Nephron progenitor cell (in vitro differentiated cells): ENCODE measurements around the gene ADCY3.
A peak's percentile ranks its signal among the peaks of the same experiment; 100 is the strongest.

ENCODE experiments used
- DNase-seq: peaks from one replicate; pipeline ENCODE4 v3.0.0; 2021
- H3K27ac Mint-ChIP-seq: 2 replicates; pipeline ENCODE4 v1.8.0; 2021; ENCODE audit warnings: mild to moderate bottlenecking, moderate library complexity, mixed read lengths
- H3K27me3 Mint-ChIP-seq: 2 replicates; pipeline ENCODE4 v1.8.0; 2021; ENCODE audit warnings: mild to moderate bottlenecking, low read depth, mixed read lengths; ENCODE audit not compliant: poor library complexity
- H3K36me3 Mint-ChIP-seq: 2 replicates; pipeline ENCODE4 v1.8.0; 2021; ENCODE audit warnings: low read depth, mixed read lengths
- H3K4me1 Mint-ChIP-seq: 2 replicates; pipeline ENCODE4 v1.8.0; 2021; ENCODE audit warnings: mixed read lengths
- H3K4me3 Mint-ChIP-seq: 2 replicates; pipeline ENCODE4 v1.8.0; 2021; ENCODE audit warnings: mild to moderate bottlenecking, moderate library complexity, mixed read lengths
- H3K9me3 Mint-ChIP-seq: 2 replicates; pipeline ENCODE4 v1.8.0; 2021; ENCODE audit warnings: mild to moderate bottlenecking, moderate library complexity, mixed read lengths
- TF ChIP-seq, protein P1 (sequence below): fragments of 200-600 bp; sonication (generic); IDR thresholded peaks from 2 replicates; pipeline ENCODE4 v1.5.0; 2021; ENCODE audit warnings: antibody characterized with exemption

The ADCY3 gene

DNA sequence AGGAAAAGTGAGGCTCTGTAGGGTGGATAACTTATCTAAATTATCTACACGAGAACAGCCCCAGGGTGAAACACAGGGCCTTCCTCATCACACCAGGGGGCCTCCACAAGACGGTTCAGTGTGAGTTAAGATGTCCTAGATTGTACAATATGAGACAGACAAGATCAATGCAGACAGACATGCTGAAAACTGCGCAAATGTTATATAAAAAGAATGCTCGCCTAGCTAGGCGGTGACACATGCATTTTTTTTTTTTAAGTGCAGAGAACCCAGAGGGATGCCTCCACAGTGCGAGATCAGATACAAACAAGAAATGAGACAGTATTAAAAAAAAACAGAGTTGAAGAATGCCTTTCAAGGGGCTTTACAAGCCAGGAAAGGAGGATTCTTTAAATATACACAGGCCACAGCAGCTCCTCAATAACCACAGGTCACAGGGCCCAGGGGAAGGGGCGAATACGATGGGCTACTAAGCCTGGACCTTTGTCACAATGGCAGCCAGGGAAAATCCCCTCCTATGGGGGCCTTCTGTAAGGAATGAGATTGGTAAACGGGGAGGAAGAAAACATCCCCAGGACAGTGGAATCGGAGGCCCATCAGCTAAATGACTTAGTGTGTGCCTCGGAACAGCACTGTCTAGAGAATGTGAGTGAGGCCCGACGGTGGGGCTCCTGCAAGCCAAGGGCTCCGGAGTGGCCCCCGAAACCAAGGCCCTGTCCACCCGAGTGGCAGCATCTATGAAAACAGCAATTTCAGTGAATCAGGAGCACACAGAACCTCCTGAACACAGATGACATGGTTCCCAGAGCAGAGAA lies 48.9 kb downstream of the ADCY3 start:
- H3K27me3 Mint-ChIP-seq, result no peaks in the 10 kb centered on the region
- no peak for DNase-seq

DNA sequence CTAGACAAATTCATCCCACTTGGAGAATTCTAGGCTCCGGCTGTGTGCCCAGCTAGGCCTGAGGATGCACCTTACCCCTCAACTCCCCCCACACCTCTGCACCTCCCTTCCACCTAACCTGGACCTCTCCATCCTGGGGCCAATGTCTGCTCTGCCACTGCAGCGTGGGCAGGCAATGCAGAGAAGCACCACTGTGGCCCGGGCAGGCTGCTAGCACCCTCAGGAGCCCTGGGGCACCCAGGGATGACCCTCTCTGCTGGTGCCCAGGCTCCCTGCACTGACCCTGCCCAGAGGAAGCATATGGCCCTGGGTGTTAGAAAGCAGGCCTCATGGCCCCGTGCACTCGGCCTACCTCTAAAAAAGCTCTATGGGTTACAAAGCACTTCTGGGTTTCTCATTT lies 49.6 kb downstream of the ADCY3 start:
- DNase-seq, result no peak
- Mint-ChIP-seq H3K27me3 (no peaks in the 10 kb centered on the region), H3K4me3 (no peak overlapping the region), H3K36me3 (peaks cover 39% of the 10 kb centered on the region), H3K4me1 (peaks cover 43% of the 10 kb centered on the region), H3K9me3 (peaks cover 8% of the 10 kb centered on the region), H3K27ac (no peak overlapping the region)
- TF ChIP-seq, protein P1, sequence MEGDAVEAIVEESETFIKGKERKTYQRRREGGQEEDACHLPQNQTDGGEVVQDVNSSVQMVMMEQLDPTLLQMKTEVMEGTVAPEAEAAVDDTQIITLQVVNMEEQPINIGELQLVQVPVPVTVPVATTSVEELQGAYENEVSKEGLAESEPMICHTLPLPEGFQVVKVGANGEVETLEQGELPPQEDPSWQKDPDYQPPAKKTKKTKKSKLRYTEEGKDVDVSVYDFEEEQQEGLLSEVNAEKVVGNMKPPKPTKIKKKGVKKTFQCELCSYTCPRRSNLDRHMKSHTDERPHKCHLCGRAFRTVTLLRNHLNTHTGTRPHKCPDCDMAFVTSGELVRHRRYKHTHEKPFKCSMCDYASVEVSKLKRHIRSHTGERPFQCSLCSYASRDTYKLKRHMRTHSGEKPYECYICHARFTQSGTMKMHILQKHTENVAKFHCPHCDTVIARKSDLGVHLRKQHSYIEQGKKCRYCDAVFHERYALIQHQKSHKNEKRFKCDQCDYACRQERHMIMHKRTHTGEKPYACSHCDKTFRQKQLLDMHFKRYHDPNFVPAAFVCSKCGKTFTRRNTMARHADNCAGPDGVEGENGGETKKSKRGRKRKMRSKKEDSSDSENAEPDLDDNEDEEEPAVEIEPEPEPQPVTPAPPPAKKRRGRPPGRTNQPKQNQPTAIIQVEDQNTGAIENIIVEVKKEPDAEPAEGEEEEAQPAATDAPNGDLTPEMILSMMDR, result no peak

More for the DNA sequence above, 48.9 kb downstream of the ADCY3 start:
- H3K27ac Mint-ChIP-seq, result peak overlapping the region; percentile 92
- H3K36me3 Mint-ChIP-seq, result peaks cover 33% of the 10 kb centered on the region
- peaks cover 8% of the 10 kb centered on the region for H3K9me3 Mint-ChIP-seq
- H3K4me3 Mint-ChIP-seq, result peak overlapping the region; percentile 52
- TF ChIP-seq, protein P1, result no peak
- peaks cover 43% of the 10 kb centered on the region for H3K4me1 Mint-ChIP-seq

DNA sequence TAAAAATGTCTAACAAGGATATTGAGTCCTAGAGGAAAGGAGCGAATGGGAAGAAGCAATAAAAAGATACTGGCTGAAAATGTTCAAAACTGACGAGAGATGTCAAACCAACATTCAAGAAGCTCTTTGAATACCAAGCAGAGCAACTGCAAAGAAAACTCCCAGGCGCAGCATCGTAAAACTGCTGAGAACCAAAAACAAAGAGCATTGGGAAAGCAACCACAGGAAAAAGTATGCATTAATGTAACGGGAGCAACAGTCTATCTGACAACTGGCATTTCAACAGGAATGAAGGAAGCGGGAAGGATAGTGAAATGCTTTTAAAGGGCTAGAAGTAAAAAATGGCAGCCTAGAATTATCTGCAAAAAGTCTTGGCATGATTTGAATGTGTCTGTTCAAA lies 53.1 kb downstream of the ADCY3 start:
- DNase-seq, result no peak
- no peaks in the 10 kb centered on the region for H3K27me3 Mint-ChIP-seq
- TF ChIP-seq, protein P1, result no peak
- peaks cover 14% of the 10 kb centered on the region for H3K4me1 Mint-ChIP-seq
- H3K4me3 Mint-ChIP-seq, result no peak overlapping the region
- H3K27ac Mint-ChIP-seq, result no peak overlapping the region
- peaks cover 41% of the 10 kb centered on the region for H3K36me3 Mint-ChIP-seq
- peaks cover 8% of the 10 kb centered on the region for H3K9me3 Mint-ChIP-seq

DNA sequence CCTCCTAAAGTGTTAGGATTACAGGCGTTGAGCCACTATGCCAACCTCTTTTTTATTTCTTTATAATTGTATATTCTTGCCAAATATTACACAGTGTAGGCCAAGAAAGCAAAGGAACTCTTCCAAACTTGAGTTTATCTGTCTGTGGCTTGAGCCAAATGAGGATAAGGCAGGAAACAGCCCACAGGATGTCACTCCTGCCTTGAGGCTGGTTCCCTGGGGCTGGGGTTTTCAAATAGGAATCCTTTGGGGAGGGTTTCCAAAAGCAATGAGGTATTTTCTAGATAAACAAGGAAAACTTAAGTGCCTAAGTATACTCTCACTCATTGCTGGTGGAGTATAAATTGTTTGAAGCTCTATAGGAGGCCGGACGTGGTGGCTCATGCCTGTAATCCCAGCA lies 56.4 kb downstream of the ADCY3 start:
- no peaks in the 10 kb centered on the region for H3K4me1 Mint-ChIP-seq
- no peak overlapping the region for H3K27ac Mint-ChIP-seq
- no peak for DNase-seq
- peaks cover 39% of the 10 kb centered on the region for H3K36me3 Mint-ChIP-seq
- TF ChIP-seq, protein P1, result no peak
- peaks cover 8% of the 10 kb centered on the region for H3K9me3 Mint-ChIP-seq
- no peaks in the 10 kb centered on the region for H3K27me3 Mint-ChIP-seq
- H3K4me3 Mint-ChIP-seq, result no peak overlapping the region

DNA sequence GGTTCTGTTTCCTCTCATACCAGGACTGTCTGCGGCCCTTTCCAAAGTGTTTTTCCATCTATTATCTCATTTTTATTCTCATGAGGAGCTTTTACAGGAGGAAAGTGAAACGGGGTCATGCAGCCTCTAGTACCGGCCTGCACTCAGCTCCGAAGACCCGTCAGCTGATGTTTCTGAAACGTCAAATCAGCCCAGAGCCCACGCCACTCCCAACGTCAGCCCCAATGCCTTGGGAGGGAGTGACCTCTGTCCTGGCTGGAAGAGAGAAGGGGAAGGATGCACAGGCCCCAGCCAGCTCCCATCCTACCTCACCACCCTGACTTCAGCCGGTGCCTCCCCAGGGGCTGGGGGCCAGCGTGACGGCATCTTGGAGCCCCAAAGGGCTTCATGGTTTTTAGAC lies 58.5 kb downstream of the ADCY3 start:
- H3K9me3 Mint-ChIP-seq, result no peaks in the 10 kb centered on the region
- peaks cover 25% of the 10 kb centered on the region for H3K36me3 Mint-ChIP-seq
- TF ChIP-seq, protein P1, result no peak
- peaks cover 4% of the 10 kb centered on the region for H3K4me1 Mint-ChIP-seq
- DNase-seq, result no peak
- H3K27ac Mint-ChIP-seq, result no peak overlapping the region
- H3K4me3 Mint-ChIP-seq, result no peak overlapping the region
- H3K27me3 Mint-ChIP-seq, result no peaks in the 10 kb centered on the region

DNA sequence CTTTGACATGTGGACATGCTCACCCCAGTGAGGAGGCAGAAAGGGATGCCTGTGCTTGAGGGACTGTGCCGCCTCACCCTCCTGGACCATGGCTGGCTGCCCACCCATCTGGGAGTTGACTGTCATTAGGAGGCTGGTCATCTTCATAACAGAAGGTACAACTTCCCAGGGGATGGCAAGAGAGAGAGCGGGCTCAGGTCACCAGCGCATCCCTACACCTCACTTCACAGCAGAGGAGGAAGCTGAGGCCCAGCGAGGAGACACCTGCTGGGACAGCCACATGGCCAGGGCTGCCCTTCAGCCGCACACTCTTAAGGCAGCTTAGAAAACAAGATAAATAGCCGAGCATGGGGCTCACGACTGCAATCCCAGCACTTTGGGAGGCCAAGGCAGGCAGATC lies 59.4 kb downstream of the ADCY3 start:
- Mint-ChIP-seq H3K36me3 (peaks cover 20% of the 10 kb centered on the region), H3K9me3 (no peaks in the 10 kb centered on the region), H3K27ac (no peak overlapping the region), H3K27me3 (no peaks in the 10 kb centered on the region), H3K4me1 (peaks cover 13% of the 10 kb centered on the region), H3K4me3 (no peak overlapping the region)
- DNase-seq, result no peak
- TF ChIP-seq, protein P1, result no peak
